HepG2 (cell line): ENCODE data around the gene LRP1B.

ENCODE experiments used
- PHF8 ChIP-seq: sonication (generic); formaldehyde crosslinking; IDR thresholded peaks from 2 replicates; pipeline ENCODE4 v1.5.0; 2020; ENCODE audit warnings: missing genetic modification reagents
- TF ChIP-seq, protein P1 (sequence below): sonication (generic); formaldehyde crosslinking; IDR thresholded peaks from 2 replicates; pipeline ENCODE4 v1.4.0; 2020; ENCODE audit warnings: missing genetic modification reagents, borderline replicate concordance

DNA sequence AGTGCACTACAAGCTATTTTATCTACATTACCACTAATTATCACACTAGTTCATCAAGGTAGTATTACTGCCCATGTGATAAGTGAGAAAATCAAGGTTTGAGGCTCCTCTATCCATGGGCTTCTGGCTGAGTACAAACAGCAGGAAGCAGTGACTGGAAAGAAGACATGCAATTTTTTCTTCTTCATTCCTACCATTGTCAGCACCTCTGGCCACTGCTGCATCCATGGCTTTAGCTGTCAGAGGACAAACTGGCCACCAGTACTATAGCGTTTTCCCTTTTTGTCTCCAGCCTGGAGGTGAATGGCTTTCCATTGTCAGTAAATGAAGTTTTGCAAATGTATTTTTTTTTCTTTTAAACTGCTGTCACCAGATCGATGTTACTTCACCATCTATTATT lies 674.9 kb downstream of the LRP1B start:
- TF ChIP-seq PHF8, result no peak
- TF ChIP-seq, protein P1, sequence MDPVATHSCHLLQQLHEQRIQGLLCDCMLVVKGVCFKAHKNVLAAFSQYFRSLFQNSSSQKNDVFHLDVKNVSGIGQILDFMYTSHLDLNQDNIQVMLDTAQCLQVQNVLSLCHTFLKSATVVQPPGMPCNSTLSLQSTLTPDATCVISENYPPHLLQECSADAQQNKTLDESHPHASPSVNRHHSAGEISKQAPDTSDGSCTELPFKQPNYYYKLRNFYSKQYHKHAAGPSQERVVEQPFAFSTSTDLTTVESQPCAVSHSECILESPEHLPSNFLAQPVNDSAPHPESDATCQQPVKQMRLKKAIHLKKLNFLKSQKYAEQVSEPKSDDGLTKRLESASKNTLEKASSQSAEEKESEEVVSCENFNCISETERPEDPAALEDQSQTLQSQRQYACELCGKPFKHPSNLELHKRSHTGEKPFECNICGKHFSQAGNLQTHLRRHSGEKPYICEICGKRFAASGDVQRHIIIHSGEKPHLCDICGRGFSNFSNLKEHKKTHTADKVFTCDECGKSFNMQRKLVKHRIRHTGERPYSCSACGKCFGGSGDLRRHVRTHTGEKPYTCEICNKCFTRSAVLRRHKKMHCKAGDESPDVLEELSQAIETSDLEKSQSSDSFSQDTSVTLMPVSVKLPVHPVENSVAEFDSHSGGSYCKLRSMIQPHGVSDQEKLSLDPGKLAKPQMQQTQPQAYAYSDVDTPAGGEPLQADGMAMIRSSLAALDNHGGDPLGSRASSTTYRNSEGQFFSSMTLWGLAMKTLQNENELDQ (CRISPR knock-in tag), result no peak
